Testis (tissue), 3 donors: ENCODE data around the gene HIGD1C. TPM values are rescaled to one million over a fixed set of nuclear protein-coding genes. Genes with fewer than 3 reads are reported as not detected.

Experiments
- DNase-seq: peaks from one replicate; pipeline ENCODE4 v3.0.0-alpha.2; 2019
- H3K27ac ChIP-seq, 2 donors: fragments of 200-600 bp; sonication (generic); one replicate each; pipeline ENCODE4 v1.5.1; 2019
- H3K27me3 ChIP-seq: fragments of 200-600 bp; sonication (generic); one replicate; pipeline ENCODE4 v1.5.1; 2019
- H3K36me3 ChIP-seq: fragments of 200-600 bp; sonication (generic); one replicate; pipeline ENCODE4 v1.5.1; 2017; ENCODE audit warnings: low read depth; ENCODE audit errors: missing control alignments
- H3K4me1 ChIP-seq: fragments of 200-600 bp; sonication (generic); one replicate; pipeline ENCODE4 v1.5.1; 2019
- H3K4me3 ChIP-seq, 2 donors: fragments of 200-600 bp; sonication (generic); one replicate each; pipeline ENCODE4 v1.5.1; 2017 to 2019
- H3K9me3 ChIP-seq: fragments of 200-600 bp; sonication (generic); one replicate; pipeline ENCODE4 v1.5.1; 2017
- POLR2A ChIP-seq: fragments of 450-650 bp; IDR thresholded peaks from one replicate; pipeline ENCODE4 v1.6.1; 2017; ENCODE audit warnings: antibody characterized with exemption, mild to moderate bottlenecking, moderate library complexity
- WGBS, 2 donors: methylation state at CpG; one replicate each; pipeline ENCODE4 v1.1.5; 2018; 5-methylcytosine and 5-hydroxymethylcytosine counted together
- intact Hi-C: fragments of 100-400 bp; cut with DNase I; formaldehyde crosslinking; loops from one replicate; pipeline ENCODE4 v1.15.1; 2023; ENCODE audit warnings: low total_unique reads
- polyA plus RNA-seq: library from polyadenylated mRNA; stranded (reverse); fragments of 350-450 nt; fragmentation: Illumina TruSeq; extraction: RNeasy Lipid Tissue Mini Kit (QIAGEN cat#74804); gene quantifications from one replicate; pipeline ENCODE4 v1.2.3, GENCODE V29; 2014; ENCODE audit warnings: low read depth, low replicate concordance; ENCODE audit not compliant: insufficient read depth
- total RNA-seq, 2 donors: library from RNA; depleted of rRNA; stranded (reverse); fragments of >200 nt; gene quantifications; one replicate each; pipeline ENCODE4 v1.2.3, GENCODE V29; 2016
- TF ChIP-seq, protein P1 (sequence below), 3 experiments: fragments of 450-650 bp in 2 of 3; fragments of 200-600 bp in 1 of 3; sonication (generic) in 1 of 3; IDR thresholded peaks; one replicate each; pipeline ENCODE4 v1.5.1; 2016 to 2019; ENCODE audit warnings: antibody characterized with exemption in 3 of 3, mild to moderate bottlenecking in 2 of 3, moderate library complexity in 1 of 3

Gene HIGD1C
- total and polyA plus RNA-seq, 3 donors from 2014 or later: 3.4 TPM; not detected in 2

DNA sequence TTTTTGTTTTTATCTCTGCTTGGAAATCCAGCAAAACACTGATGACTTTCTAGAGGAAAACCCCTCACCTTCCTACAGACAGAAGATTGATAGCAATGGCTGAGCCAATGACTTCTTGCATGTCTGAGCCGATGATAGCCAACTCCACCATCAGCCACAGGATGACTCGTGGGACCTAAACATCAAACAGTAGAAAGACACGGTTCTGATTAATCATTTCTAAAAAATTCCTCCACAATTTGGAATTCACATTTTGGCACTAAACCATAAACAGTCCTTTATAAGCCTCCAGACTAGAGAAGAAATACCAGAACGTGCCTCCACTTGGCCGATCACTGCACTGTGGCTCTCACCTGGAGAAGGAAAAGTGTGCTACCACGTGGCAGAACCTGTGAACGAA is 47.9 kb downstream of the HIGD1C start:
- H3K36me3 ChIP-seq: no peaks in the 10 kb centered on the region
- TF ChIP-seq, protein P1, sequence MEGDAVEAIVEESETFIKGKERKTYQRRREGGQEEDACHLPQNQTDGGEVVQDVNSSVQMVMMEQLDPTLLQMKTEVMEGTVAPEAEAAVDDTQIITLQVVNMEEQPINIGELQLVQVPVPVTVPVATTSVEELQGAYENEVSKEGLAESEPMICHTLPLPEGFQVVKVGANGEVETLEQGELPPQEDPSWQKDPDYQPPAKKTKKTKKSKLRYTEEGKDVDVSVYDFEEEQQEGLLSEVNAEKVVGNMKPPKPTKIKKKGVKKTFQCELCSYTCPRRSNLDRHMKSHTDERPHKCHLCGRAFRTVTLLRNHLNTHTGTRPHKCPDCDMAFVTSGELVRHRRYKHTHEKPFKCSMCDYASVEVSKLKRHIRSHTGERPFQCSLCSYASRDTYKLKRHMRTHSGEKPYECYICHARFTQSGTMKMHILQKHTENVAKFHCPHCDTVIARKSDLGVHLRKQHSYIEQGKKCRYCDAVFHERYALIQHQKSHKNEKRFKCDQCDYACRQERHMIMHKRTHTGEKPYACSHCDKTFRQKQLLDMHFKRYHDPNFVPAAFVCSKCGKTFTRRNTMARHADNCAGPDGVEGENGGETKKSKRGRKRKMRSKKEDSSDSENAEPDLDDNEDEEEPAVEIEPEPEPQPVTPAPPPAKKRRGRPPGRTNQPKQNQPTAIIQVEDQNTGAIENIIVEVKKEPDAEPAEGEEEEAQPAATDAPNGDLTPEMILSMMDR (IDR thresholded peaks at IDR 0.05): no peak
- no peak for TF ChIP-seq POLR2A
- 81 to 84% methylated on average over 7 of the region's 7 CpGs for WGBS, 2 donors
- H3K9me3 ChIP-seq: no peaks in the 10 kb centered on the region
- H3K4me3 ChIP-seq: no peak overlapping the region
- peaks cover 7% of the 10 kb centered on the region for H3K4me1 ChIP-seq
- intact Hi-C loops: no loop called here
- no peaks in the 10 kb centered on the region for H3K27me3 ChIP-seq
- DNase-seq: no peak
- H3K27ac ChIP-seq: peak overlapping the region; percentile 55 to 73

DNA sequence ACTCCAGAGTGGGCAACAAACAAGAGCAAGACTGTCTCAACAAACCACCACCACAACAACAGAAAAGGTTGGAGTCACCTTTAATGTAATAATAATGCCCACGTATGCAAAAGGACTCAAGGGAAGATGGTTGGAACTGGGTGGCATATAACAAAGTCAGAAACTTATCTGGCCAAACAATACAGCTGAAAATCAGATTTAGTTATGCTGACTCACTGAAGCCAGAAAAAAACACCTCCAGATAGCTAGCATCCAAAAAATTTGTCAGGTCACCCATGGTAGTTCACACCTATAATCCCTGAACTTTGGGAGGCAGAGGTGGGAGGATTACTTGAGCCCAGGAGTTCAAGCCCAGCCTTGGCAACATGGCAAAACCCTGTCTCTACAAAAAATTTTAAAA is 49.5 kb downstream of the HIGD1C start:
- 83 to 86% methylated on average over 1 of the region's 1 CpG for WGBS, 2 donors
- H3K27me3 ChIP-seq: no peaks in the 10 kb centered on the region
- no peak for DNase-seq

DNA sequence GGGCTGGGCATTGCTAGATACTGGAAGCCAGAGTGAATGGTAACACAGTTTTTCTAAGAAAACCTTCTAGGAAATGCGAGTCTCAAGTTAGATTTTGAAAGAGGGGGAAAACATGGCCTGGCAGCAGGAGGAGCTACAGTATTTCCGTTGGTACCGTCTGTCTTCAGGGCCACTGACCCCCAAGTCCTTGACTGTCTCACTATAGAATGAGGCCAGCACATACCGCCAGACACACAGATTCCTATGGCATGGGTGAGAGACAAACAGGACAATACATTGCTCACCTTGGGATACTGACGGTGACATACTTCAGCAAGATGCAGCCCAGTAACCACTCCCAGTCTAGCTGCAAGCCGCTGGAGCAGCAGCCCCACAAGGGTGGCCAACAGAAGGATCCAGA is 52.2 kb downstream of the HIGD1C start:
- intact Hi-C loops: no loop called here
- no peak for DNase-seq
- Histone ChIP-seq H3K36me3 (no peaks in the 10 kb centered on the region), H3K4me3 (no peak overlapping the region), H3K27me3 (no peaks in the 10 kb centered on the region), H3K9me3 (no peaks in the 10 kb centered on the region), H3K27ac (peak overlapping the region in 1 of 2 donors; percentile 72), H3K4me1 (peaks cover 15% of the 10 kb centered on the region)
- 64 to 71% methylated on average over 6 of the region's 6 CpGs for WGBS, 2 donors
- TF ChIP-seq POLR2A: no peak
- TF ChIP-seq, protein P1 (IDR thresholded peaks at IDR 0.05): no peak

More for the DNA sequence above, 49.5 kb downstream of the HIGD1C start:
- H3K4me3 ChIP-seq: no peak overlapping the region
- no peak overlapping the region for H3K27ac ChIP-seq
- H3K9me3 ChIP-seq: no peaks in the 10 kb centered on the region
- intact Hi-C loops: no loop called here
- no peaks in the 10 kb centered on the region for H3K36me3 ChIP-seq
- H3K4me1 ChIP-seq: peaks cover 7% of the 10 kb centered on the region
- no peak for TF ChIP-seq POLR2A
- TF ChIP-seq, protein P1 (IDR thresholded peaks at IDR 0.05): no peak

DNA sequence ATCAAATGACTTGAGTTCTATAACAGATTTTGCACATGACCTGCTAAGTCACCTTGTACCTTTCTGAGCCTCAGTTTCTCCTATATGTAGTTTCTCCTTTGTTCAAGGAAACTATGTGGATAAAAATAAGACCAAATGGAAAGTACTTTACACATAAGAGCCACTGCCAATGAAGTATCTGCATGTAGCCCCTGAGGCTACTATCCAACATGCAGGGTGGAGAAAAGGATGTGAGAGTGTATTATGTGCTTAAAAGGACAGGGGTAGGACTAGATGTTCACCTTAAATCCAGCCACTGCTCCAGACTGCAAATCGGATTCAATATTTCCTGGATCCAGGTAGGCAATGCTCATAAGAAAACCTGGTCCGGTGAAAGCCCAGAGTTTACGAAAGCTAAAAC is 52.7 kb downstream of the HIGD1C start:
- H3K36me3 ChIP-seq: no peaks in the 10 kb centered on the region
- no peaks in the 10 kb centered on the region for H3K9me3 ChIP-seq
- intact Hi-C loops: no loop called here
- no peak for DNase-seq
- WGBS, 2 donors: 79 to 91% methylated on average over 3 of the region's 3 CpGs
- H3K27me3 ChIP-seq: no peaks in the 10 kb centered on the region
- no peak overlapping the region for H3K4me3 ChIP-seq
- peaks cover 14% of the 10 kb centered on the region for H3K4me1 ChIP-seq
- H3K27ac ChIP-seq: peak overlapping the region in 1 of 2 donors; percentile 72
- TF ChIP-seq, protein P1 (IDR thresholded peaks at IDR 0.05): no peak
- no peak for TF ChIP-seq POLR2A

DNA sequence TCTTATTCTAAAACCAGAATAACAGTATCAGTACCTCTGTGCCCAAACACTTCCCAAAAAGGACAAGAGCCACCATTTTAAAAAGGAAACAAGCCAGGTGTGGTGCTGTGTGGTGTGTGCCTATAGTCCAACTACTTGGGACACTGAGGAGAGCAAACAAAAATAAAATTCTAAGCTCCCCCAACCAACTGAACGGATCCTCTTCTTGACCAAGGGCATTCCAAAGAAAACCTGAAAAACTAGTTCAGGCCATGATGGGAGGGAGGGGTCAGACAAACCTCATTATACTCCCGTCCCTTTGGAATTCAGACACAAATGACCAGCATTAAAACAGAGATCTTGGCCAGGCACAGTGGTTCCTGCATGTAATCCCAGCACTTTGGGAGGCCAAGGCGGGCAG is 53.3 kb downstream of the HIGD1C start:
- WGBS, 2 donors: 86 to 87% methylated on average over 3 of the region's 3 CpGs
- Histone ChIP-seq H3K4me3 (no peak overlapping the region), H3K36me3 (no peaks in the 10 kb centered on the region), H3K4me1 (peaks cover 14% of the 10 kb centered on the region), H3K27me3 (no peaks in the 10 kb centered on the region), H3K9me3 (no peaks in the 10 kb centered on the region), H3K27ac (peak overlapping the region in 1 of 2 donors; percentile 72)
- TF ChIP-seq, protein P1 (IDR thresholded peaks at IDR 0.05): no peak
- no peak for TF ChIP-seq POLR2A
- intact Hi-C loops: no loop called here
- DNase-seq: no peak
